Endothelial cell of umbilical vein (primary cell): Measurements from ENCODE around the gene PRKAG2. TPM values are rescaled to one million over a fixed set of nuclear protein-coding genes. Genes with fewer than 3 reads are reported as not detected.

Experiments
- BruUV-seq: library from RNA; stranded (reverse); fragments of 400-500 nt; replicated peaks from 2 replicates; lab custom pipeline; 2021; lab: Mats Ljungman, UMichigan
- CTCF ChIA-PET: fragments of 300-600, 350-600 bp; sonication (Branson Sonifier 250); formaldehyde crosslinking; loops from one replicate; lab custom pipeline; 2021; ENCODE audit warnings: antibody characterized with exemption, inconsistent platforms; lab: Charles Lee
- POLR2A ChIA-PET: fragments of 300-600, 350-600 bp; sonication (Branson Sonifier 250); formaldehyde crosslinking; loops from one replicate; lab custom pipeline; 2021; ENCODE audit warnings: antibody characterized with exemption, inconsistent platforms; lab: Charles Lee
- DNase-seq: peaks from one replicate; pipeline ENCODE4 v3.0.0-alpha.2; 2011; ENCODE audit warnings: low read depth, low spot score
- FAIRE-seq: peaks from 2 replicates; lab custom pipeline; 2011; peaks lifted over from hg19 to GRCh38; lab: Jason Lieb, UNC
- H2AFZ ChIP-seq: 2 replicates; pipeline ENCODE4 v1.6.0; 2012; ENCODE audit warnings: low read depth, low read length, control low read depth, inconsistent platforms
- H3K27ac ChIP-seq: 2 replicates; pipeline ENCODE4 v1.5.1; 2011; ENCODE audit warnings: low read depth, mild to moderate bottlenecking, control low read depth, low read length, moderate library complexity; ENCODE audit not compliant: insufficient read depth
- H3K27me3 ChIP-seq, 2 experiments: 2 replicates each; pipeline versions ENCODE4 v1.6.0 to v1.6.1; 2011; ENCODE audit warnings: low read length in 2 of 2, mixed read lengths in 1 of 2; ENCODE audit not compliant: control insufficient read depth in 2 of 2, insufficient read depth in 2 of 2
- H3K36me3 ChIP-seq, 2 experiments: 2 replicates in 1 of 2; 3 replicates in 1 of 2; pipeline ENCODE4 v1.5.1; 2011; ENCODE audit warnings: low read length in 2 of 2, mild to moderate bottlenecking in 1 of 2, moderate library complexity in 1 of 2; ENCODE audit not compliant: control insufficient read depth in 2 of 2, insufficient read depth in 2 of 2; ENCODE audit errors: extremely low read depth in 1 of 2
- H3K4me1 ChIP-seq: 3 replicates; pipeline ENCODE4 v1.5.1; 2011; ENCODE audit warnings: mild to moderate bottlenecking, low read length; ENCODE audit not compliant: control insufficient read depth, insufficient read depth; ENCODE audit errors: extremely low read depth
- H3K4me2 ChIP-seq: 2 replicates; pipeline ENCODE4 v1.6.1; 2011; ENCODE audit warnings: low read length, control low read depth, mixed read lengths; ENCODE audit not compliant: insufficient read depth
- H3K4me3 ChIP-seq, 3 experiments: fragments of 200-600 bp in 1 of 3; sonication (generic), shearing (Covaris generic) in 1 of 3; replicated peaks in 1 of 3; 2 replicates each; pipeline ENCODE4 v1.5.1; 2011 to 2016; ENCODE audit warnings: control low read depth in 3 of 3, low read length in 3 of 3, mild to moderate bottlenecking in 2 of 3, inconsistent platforms in 1 of 3, low read depth in 1 of 3, moderate library complexity in 1 of 3; ENCODE audit not compliant: insufficient read depth in 1 of 3
- H3K79me2 ChIP-seq: 2 replicates; pipeline ENCODE4 v1.6.0; 2012; ENCODE audit warnings: low read length, inconsistent platforms; ENCODE audit not compliant: control insufficient read depth, insufficient read depth
- H3K9ac ChIP-seq: replicated peaks from 2 replicates; pipeline ENCODE3; 2011; ENCODE audit warnings: low read length, control low read depth; ENCODE audit not compliant: insufficient read depth; ENCODE audit errors: extremely low read depth
- H3K9me1 ChIP-seq: replicated peaks from 3 replicates; pipeline ENCODE4 v1.6.0; 2011; ENCODE audit warnings: mild to moderate bottlenecking, low read length; ENCODE audit not compliant: control insufficient read depth, insufficient read depth; ENCODE audit errors: extremely low read depth
- H3K9me3 ChIP-seq: replicated peaks from 2 replicates; pipeline ENCODE4 v1.5.1; 2012; ENCODE audit warnings: low read length, inconsistent platforms; ENCODE audit not compliant: control insufficient read depth, insufficient read depth
- H4K20me1 ChIP-seq: replicated peaks from 2 replicates; pipeline ENCODE3; 2011; ENCODE audit warnings: mild to moderate bottlenecking, low read length; ENCODE audit not compliant: control insufficient read depth, insufficient read depth; ENCODE audit errors: extremely low read depth
- EZH2 ChIP-seq: IDR thresholded peaks from 2 replicates; pipeline ENCODE4 v1.6.1; 2012; ENCODE audit warnings: borderline replicate concordance, low read depth, mild to moderate bottlenecking, moderate library complexity, low read length, inconsistent platforms; ENCODE audit not compliant: severe bottlenecking
- FOS ChIP-seq: IDR thresholded peaks from 2 replicates; pipeline ENCODE4 v1.6.1; 2011; ENCODE audit warnings: mild to moderate bottlenecking, low read length, moderate library complexity, borderline replicate concordance; ENCODE audit not compliant: insufficient read depth
- GATA2 ChIP-seq: IDR thresholded peaks from 2 replicates; pipeline ENCODE4 v1.7.0; 2011; ENCODE audit warnings: low read depth, mild to moderate bottlenecking, moderate library complexity, mixed read lengths, low read length; ENCODE audit not compliant: insufficient read length, insufficient read depth
- JUN ChIP-seq: IDR thresholded peaks from 2 replicates; pipeline ENCODE4 v1.6.1; 2011; ENCODE audit warnings: borderline replicate concordance, low read depth; ENCODE audit not compliant: insufficient read length, insufficient read depth
- MYC ChIP-seq: IDR thresholded peaks from one replicate; pipeline ENCODE4 v1.6.1; 2011; ENCODE audit warnings: mild to moderate bottlenecking, low read depth, low read length
- POLR2A ChIP-seq: IDR thresholded peaks from 2 replicates; pipeline ENCODE4 v1.6.1; 2012; ENCODE audit warnings: low read depth, mild to moderate bottlenecking, control low read depth, low read length
- POLR2AphosphoS5 ChIP-seq: IDR thresholded peaks from 2 replicates; pipeline ENCODE4 v1.6.1; 2012; ENCODE audit warnings: low read depth, mild to moderate bottlenecking, control low read depth, low read length, moderate library complexity; ENCODE audit not compliant: insufficient read depth
- dilution Hi-C: fragments of 300-500 bp; cut with MboI; formaldehyde crosslinking; loops from one replicate; pipeline ENCODE4 v1.15.0; 2019; ENCODE audit warnings: low sequenced_read_pairs; ENCODE audit not compliant: extremely low pct_ligation_motif_present
- intact Hi-C: fragments of 100-400 bp; cut with micrococcal nuclease; formaldehyde crosslinking; loops from one replicate; pipeline ENCODE4 v1.10.0; 2022
- polyA plus RNA-seq, 4 experiments: library from polyadenylated mRNA; depleted of rRNA in 3 of 4; stranded (reverse) in 3 of 4; unstranded in 1 of 4; fragments of >200 nt; gene quantifications; 2 replicates each; pipeline versions ENCODE4 v1.2.1 to v1.2.3, GENCODE V29; 2011 to 2012; ENCODE audit warnings: missing spikeins in 1 of 4
- total RNA-seq: library from RNA; stranded (reverse); gene quantifications from 2 replicates; pipeline ENCODE4 v1.2.3, GENCODE V29; 2021
- TF ChIP-seq, protein P1 (sequence below), 2 donors: IDR thresholded peaks; 1 replicate in 1 of 2; 2 replicates in 1 of 2; pipeline ENCODE4 v1.5.1; 2011; ENCODE audit warnings: low read length in 2 of 2, mild to moderate bottlenecking in 2 of 2, moderate library complexity in 2 of 2, control low read depth in 1 of 2, inconsistent platforms in 1 of 2, low read depth in 1 of 2; ENCODE audit not compliant: insufficient read depth in 1 of 2; ENCODE audit errors: extremely low read depth in 1 of 2
- TF ChIP-seq, protein P2 (sequence below): IDR thresholded peaks from 2 replicates; pipeline ENCODE4 v1.6.1; 2011; ENCODE audit not compliant: insufficient read depth, insufficient read length

The PRKAG2 gene
- total and polyA plus RNA-seq, 2 donors (not counting 3 experiments of a cell fraction or from before 2014, with no cell fraction given): 19.3 to 51.5 TPM

DNA sequence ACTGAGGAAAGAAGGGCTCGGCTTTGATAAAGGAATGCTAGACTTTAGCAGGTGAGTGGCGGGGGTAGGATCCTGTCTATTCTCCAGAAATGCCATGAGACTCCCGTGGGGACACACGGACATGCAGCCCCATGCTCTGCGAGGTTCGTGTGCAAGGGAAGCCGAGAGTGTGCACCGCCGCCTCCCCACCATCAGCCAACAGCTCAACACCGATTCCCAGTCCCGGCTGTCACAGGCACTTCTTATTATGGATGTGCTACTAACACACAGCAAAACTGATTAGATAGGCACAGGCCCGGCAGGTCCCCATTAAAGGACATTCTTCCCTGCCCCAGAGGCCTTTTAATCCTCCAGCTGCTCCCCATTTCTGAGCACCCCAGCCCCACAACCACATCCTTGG, 154.4 kb downstream of the PRKAG2 start:
- DNase-seq: no peak
- dilution Hi-C loops (no loop called here), intact Hi-C loops (no loop called here)
- H3K79me2 ChIP-seq: no peaks in the 10 kb centered on the region
- no TSS peak for BruUV-seq
- TF ChIP-seq JUN: no peak
- ChIA-PET POLR2A (no interaction called here), CTCF (interaction anchor here (1.0 kb wide), 1 partner anchor 14 kb away, joined by 3 read pairs; no protein-coding TSS in a partner anchor)
- no peaks in the 10 kb centered on the region for H3K9me3 ChIP-seq
- peaks cover 5% of the 10 kb centered on the region for H3K4me1 ChIP-seq
- no peak for FAIRE-seq
- no peaks in the 10 kb centered on the region for H3K27me3 ChIP-seq
- H3K4me3 ChIP-seq: no peak overlapping the region
- H3K9me1 ChIP-seq: no peaks in the 10 kb centered on the region
- no peak overlapping the region for H3K9ac ChIP-seq
- no peaks in the 10 kb centered on the region for H4K20me1 ChIP-seq
- H3K4me2 ChIP-seq: no peak overlapping the region
- no peak overlapping the region for H2AFZ ChIP-seq
- H3K36me3 ChIP-seq: no peaks in the 10 kb centered on the region
- H3K27ac ChIP-seq: no peak overlapping the region

DNA sequence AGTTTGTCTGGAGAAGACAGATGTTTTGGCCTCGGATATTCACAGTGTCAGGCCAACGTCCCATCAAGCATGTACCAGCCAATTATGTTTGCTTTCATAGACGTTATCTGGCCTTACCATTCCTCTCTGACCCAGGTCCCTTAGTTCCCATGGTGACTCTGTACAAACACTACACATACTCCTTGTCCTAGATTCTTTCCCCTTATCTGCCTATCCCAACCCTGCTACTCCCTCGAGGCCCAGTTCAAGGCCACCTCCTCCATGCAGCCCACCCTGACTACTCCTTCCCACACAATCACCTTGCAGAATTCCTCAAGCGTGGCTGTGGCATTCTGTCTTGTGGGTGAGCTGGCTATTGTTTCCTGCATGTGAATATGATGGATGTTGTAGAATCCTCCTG, 155.2 kb downstream of the PRKAG2 start:
- no peak overlapping the region for H3K9ac ChIP-seq
- TF ChIP-seq POLR2AphosphoS5 (no peak), GATA2 (no peak), EZH2 (no peak), FOS (no peak), MYC (no peak), JUN (no peak), POLR2A (no peak)
- TF ChIP-seq, protein P1, sequence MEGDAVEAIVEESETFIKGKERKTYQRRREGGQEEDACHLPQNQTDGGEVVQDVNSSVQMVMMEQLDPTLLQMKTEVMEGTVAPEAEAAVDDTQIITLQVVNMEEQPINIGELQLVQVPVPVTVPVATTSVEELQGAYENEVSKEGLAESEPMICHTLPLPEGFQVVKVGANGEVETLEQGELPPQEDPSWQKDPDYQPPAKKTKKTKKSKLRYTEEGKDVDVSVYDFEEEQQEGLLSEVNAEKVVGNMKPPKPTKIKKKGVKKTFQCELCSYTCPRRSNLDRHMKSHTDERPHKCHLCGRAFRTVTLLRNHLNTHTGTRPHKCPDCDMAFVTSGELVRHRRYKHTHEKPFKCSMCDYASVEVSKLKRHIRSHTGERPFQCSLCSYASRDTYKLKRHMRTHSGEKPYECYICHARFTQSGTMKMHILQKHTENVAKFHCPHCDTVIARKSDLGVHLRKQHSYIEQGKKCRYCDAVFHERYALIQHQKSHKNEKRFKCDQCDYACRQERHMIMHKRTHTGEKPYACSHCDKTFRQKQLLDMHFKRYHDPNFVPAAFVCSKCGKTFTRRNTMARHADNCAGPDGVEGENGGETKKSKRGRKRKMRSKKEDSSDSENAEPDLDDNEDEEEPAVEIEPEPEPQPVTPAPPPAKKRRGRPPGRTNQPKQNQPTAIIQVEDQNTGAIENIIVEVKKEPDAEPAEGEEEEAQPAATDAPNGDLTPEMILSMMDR (IDR thresholded peaks at IDR 0.05; ENCODE audit: extremely low read depth in 1 of 2, insufficient read depth in 1 of 2, low read depth in 1 of 2, low read length in 2 of 2): no peak
- TF ChIP-seq, protein P2, sequence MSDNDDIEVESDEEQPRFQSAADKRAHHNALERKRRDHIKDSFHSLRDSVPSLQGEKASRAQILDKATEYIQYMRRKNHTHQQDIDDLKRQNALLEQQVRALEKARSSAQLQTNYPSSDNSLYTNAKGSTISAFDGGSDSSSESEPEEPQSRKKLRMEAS: no peak
- H3K9me3 ChIP-seq: no peaks in the 10 kb centered on the region
- POLR2A ChIA-PET: no interaction called here
- intact Hi-C loops (no loop called here), dilution Hi-C loops (no loop called here)
- CTCF ChIA-PET: interaction anchor here (1.0 kb wide), 1 partner anchor 14 kb away, joined by 3 read pairs; no protein-coding TSS in a partner anchor
- no peak overlapping the region for H2AFZ ChIP-seq
- no peak overlapping the region for H3K4me2 ChIP-seq
- no peaks in the 10 kb centered on the region for H3K27me3 ChIP-seq
- no peaks in the 10 kb centered on the region for H3K36me3 ChIP-seq
- H3K79me2 ChIP-seq: no peaks in the 10 kb centered on the region
- no TSS peak for BruUV-seq
- no peaks in the 10 kb centered on the region for H3K4me1 ChIP-seq
- no peaks in the 10 kb centered on the region for H3K9me1 ChIP-seq
- H3K4me3 ChIP-seq: no peak overlapping the region
- no peak overlapping the region for H3K27ac ChIP-seq
- no peaks in the 10 kb centered on the region for H4K20me1 ChIP-seq
- no peak for DNase-seq
- FAIRE-seq: no peak
